HG02798 (cell line): Measurements from ENCODE around the gene EPSTI1.
"Not testable (repeated sequence)": the region's sequence is repeated elsewhere in the genome, so short reads cannot be mapped to it uniquely, and the experiment has no call there.

ENCODE experiments used
- ATAC-seq: cut with Tn5 transposase; IDR thresholded peaks from one replicate; pipeline ENCODE4 v1.9.1; 2021; ENCODE audit warnings: mild to moderate bottlenecking; ENCODE audit not compliant: unreplicated experiment, poor library complexity

The EPSTI1 gene

DNA sequence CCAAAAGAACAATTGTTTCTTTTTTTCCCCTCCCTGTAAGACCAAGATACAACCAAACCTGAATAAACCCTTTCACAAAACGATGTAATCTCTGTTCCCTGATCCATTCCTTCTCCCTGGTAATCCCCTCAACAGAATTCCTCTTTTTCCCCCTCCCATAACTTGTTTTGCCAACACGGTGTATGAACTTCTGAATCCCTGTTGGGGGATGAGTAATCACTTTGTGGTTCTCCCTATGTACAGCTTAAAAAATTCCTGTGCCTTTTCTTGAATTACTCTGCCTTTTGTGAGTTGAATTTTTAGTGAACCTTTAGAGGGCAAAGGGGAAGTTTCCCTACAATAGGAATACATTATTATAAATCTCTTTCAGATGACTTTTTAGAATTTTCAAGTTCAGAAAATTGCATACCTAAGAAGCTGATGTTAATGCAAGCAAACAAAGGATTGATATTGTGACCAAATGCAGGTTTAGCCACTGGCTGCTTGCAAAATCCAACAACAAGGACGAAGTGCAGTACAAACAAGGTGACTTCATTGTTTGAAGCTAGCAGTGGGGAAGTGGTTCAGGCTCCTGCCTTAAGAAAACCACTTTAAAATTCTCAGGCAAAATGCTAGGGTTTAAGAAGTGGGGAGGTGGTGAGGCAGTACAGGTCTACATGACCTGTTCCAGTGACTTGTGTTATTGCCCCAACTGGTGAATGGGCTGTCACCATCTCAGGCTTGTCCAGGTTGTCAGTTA lies 15.0 kb upstream of the EPSTI1 start:
- no peak for ATAC-seq

GRCh38 chr13:43005460-43006236 lies 13.6 kb upstream of the EPSTI1 start:
- ATAC-seq = no peak

DNA sequence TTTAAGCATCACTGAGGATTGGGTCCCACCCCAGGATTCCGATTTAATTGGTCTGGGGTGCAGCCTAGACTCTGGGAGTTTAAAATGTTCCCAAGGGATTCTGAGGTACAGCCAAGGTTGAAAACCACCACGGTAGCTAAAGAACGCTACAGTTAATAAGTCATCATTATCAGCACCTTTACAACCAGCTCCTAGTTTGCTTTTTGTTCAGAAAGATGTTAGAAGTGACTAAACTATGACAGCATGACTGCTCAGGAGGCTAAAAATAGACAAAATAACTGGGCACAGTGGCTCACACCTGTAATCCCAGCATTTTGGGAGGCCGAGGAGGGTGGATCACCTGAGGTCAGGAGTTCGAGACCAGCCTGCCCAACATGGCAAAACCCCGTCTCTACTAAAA lies 11.7 kb upstream of the EPSTI1 start:
- ATAC-seq = no peak

- no peak for ATAC-seq
Measured at GRCh38 chr13:43003010-43003409, 11.0 kb upstream of the EPSTI1 start.

DNA sequence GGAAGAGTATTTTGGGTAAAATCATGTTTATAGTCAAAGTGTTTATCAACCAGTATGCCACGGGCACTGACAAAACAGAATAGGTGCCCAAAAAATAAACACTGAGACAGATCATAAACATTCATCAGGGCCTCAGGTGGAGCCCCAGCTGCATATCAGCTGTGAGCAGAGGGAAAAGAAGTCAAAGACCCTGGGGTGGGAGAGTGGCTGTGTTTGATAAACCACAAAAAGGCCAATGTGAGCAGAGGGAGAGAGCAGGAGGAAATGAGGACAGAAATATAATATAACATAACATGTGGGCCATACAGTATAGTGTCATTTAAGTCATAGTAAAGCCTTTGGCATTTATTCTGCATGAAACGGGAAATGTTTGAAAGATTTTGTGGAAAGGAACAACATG lies 10.0 kb upstream of the EPSTI1 start:
- ATAC-seq = no peak

DNA sequence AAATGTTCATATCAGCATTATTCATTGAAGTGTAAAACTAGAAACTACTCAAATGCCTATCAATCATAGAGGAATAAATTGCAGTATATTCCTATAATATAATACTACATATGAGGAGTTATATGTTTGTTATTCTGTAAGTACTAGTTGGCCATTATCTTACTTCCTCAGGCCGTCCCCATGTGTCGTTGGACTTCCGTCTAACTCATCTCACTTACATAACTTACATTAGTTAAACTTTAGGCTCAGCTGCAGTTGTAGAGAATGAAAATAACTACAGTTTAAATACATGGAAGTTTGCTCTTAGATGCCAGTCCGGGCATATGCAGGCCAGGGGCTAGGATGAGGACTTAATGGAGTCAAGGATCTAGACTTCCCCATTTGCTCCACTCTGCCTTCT lies 8.6 kb upstream of the EPSTI1 start:
- ATAC-seq = no peak

DNA sequence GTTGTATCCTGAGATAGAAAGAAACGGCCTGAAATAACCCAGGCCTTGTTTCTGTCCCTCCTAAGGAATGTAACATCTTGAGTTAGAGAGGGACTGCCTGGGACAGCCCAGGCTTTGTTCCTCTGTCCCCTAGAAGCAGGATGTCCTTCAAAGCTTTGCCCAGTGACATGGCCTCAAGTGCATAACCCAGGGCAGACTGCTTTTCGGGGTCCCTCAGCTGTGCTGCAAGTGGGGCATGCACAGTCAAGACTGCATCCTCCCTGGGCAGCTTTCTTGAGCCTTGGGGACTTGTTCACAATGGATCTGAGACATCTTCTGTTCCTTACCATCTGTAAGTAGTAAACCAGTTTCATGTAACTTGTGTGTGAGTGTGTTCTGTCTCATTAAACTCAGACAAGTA lies 7.5 kb upstream of the EPSTI1 start:
- no peak for ATAC-seq

DNA sequence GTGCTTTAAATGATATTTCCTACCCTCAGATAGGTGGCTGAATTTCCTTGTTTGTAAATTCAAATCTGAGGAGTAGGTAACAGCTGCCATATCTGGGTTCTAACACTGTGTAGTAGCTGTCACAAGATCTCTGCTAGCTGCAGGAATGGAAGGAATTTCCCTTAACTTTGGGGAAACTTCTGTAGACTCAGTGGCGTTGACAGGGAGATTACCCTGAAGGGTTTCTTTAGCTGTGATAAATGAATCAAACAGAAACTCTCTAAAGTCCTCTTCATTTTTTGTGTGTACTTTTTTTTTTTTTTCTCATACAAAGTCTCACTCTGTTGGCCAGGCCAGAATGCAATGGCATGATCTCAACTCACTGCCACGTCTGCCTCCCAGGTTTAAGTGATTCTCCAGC lies 5.3 kb upstream of the EPSTI1 start:
- ATAC-seq = peak; percentile 53

- no peak for ATAC-seq
Measured at GRCh38 chr13:42996584-42996983, 4.5 kb upstream of the EPSTI1 start.

DNA sequence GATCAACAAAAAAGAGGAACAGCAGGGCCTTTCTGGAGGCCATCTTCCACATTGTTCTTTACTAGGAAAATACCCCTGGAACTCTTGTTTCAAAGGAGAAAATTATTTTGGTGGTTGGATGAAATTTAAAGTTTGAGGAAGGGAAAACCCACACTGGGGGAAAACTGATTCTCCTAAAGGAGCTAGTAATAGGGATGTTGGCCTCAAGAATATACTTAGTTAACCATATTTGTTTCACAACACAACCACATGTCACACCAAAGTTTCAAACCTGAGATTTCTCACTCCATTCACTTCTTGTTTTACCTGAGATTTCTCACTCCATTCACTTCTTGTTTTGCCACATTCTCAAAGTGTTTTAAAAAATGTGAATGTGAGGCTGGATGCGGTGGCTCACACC lies 2.8 kb upstream of the EPSTI1 start:
- no peak for ATAC-seq

DNA sequence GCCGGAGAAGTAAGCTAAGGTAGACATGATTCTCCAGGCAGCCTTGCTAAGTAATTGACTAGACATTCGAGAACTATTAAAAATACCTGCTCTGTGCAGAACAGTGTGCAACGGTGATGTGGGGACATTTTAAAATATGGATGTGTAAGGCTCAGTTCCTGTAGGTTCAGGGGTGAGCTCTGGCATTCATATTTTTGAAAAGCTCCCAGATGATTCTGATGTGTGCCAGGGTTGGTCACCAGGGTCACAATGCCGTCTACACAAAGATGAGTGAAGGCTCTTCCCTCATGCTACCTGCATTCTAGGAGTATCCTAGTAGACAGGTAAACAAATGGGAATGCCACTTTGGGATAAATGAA lies 702 bp upstream of the EPSTI1 start:
- peak; percentile 6 for ATAC-seq

- ATAC-seq = not testable (repeated sequence)
Measured at GRCh38 chr13:42991233-42991897, 676 bp downstream of the EPSTI1 start.

GRCh38 chr13:42990291-42991232 lies 1.5 kb downstream of the EPSTI1 start:
- ATAC-seq = no peak

GRCh38 chr13:42986176-42986574 lies 5.9 kb downstream of the EPSTI1 start:
- ATAC-seq = no peak

GRCh38 chr13:42985312-42986175 lies 6.5 kb downstream of the EPSTI1 start:
- ATAC-seq = no peak

GRCh38 chr13:42984691-42985090 lies 7.3 kb downstream of the EPSTI1 start:
- ATAC-seq = no peak

DNA sequence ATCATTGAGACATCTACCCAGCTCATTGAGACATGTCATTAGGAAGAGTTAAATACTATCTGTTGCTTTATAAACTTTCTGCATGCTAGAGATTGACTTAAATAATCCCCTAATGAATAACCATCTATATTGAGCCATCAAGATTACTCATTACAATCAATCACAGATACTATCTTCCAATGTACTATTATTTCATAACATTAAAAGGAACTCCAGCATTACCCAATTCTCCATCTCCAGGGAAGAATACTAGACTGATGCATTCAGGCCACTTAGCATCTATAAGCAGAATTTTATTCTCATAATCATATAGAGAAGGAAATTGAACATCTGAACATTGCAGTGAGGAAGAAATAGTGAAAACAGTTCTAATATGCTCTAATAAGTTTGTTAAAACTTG lies 8.0 kb downstream of the EPSTI1 start:
- no peak for ATAC-seq

- ATAC-seq = no peak
Measured at GRCh38 chr13:42981853-42982252, 10.2 kb downstream of the EPSTI1 start.

- no peak for ATAC-seq
Measured at GRCh38 chr13:42981317-42981716, 10.7 kb downstream of the EPSTI1 start.
